Hepatocyte (in vitro differentiated cells): ENCODE data around the gene SLC6A4. TPM values are rescaled to one million over a fixed set of nuclear protein-coding genes. Genes with fewer than 3 reads are reported as not detected.
A peak's percentile ranks its signal among the peaks of the same experiment; 100 is the strongest.

ENCODE experiments used
- DNase-seq: peaks from one replicate; pipeline ENCODE4 v3.0.0-alpha.2; 2016; ENCODE audit warnings: low spot score
- H2AFZ ChIP-seq: fragments of 200-600 bp; sonication (generic); 2 replicates; pipeline ENCODE4 v1.6.0; 2016; ENCODE audit warnings: antibody characterized with exemption, mild to moderate bottlenecking
- H3K27ac ChIP-seq: fragments of 200-600 bp; sonication (generic); 2 replicates; pipeline ENCODE4 v1.5.1; 2016; ENCODE audit warnings: mild to moderate bottlenecking
- H3K27me3 ChIP-seq: fragments of 200-600 bp; sonication (generic); 2 replicates; pipeline ENCODE4 v1.6.1; 2016
- H3K36me3 ChIP-seq: fragments of 200-600 bp; sonication (generic); replicated peaks from 2 replicates; pipeline ENCODE4 v1.5.1; 2016; ENCODE audit warnings: low read depth; ENCODE audit not compliant: insufficient read depth
- H3K4me1 ChIP-seq: fragments of 200-600 bp; sonication (generic); 2 replicates; pipeline ENCODE4 v1.5.1; 2016; ENCODE audit warnings: mild to moderate bottlenecking, moderate library complexity; ENCODE audit not compliant: insufficient read depth
- H3K4me2 ChIP-seq: fragments of 200-600 bp; sonication (generic); 2 replicates; pipeline ENCODE4 v1.6.0; 2016
- H3K4me3 ChIP-seq: fragments of 200-600 bp; sonication (generic); 2 replicates; pipeline ENCODE4 v1.5.1; 2016; ENCODE audit warnings: mild to moderate bottlenecking
- H3K79me2 ChIP-seq: fragments of 200-600 bp; sonication (generic); 2 replicates; pipeline ENCODE4 v1.6.0; 2017; ENCODE audit warnings: mild to moderate bottlenecking
- H3K9me2 ChIP-seq: fragments of 200-600 bp; sonication (generic); replicated peaks from 2 replicates; pipeline ENCODE4 v1.6.0; 2017; ENCODE audit warnings: mild to moderate bottlenecking; ENCODE audit not compliant: insufficient read depth
- H3K9me3 ChIP-seq: fragments of 200-600 bp; sonication (generic); 2 replicates; pipeline ENCODE4 v1.5.1; 2016; ENCODE audit warnings: low read depth, mild to moderate bottlenecking
- H4K20me1 ChIP-seq: fragments of 200-600 bp; sonication (generic); 2 replicates; pipeline ENCODE4 v1.6.0; 2016; ENCODE audit warnings: mild to moderate bottlenecking; ENCODE audit not compliant: insufficient read depth, poor library complexity, severe bottlenecking
- CTCF ChIP-seq: fragments of 200-600 bp; sonication (generic); IDR thresholded peaks from 2 replicates; pipeline ENCODE4 v1.5.1; 2016; ENCODE audit warnings: antibody characterized with exemption, mild to moderate bottlenecking; ENCODE audit not compliant: poor library complexity
- EZH2 ChIP-seq: fragments of 200-600 bp; sonication (generic); IDR thresholded peaks from 2 replicates; pipeline ENCODE4 v1.6.1; 2016; ENCODE audit warnings: antibody characterized with exemption, mild to moderate bottlenecking, borderline replicate concordance
- EZH2phosphoT487 ChIP-seq: fragments of 200-600 bp; sonication (generic); IDR thresholded peaks from one replicate; pipeline ENCODE4 v1.6.1; 2018; ENCODE audit warnings: antibody characterized with exemption, mild to moderate bottlenecking, low read depth, moderate library complexity; ENCODE audit not compliant: unreplicated experiment, severe bottlenecking
- WGBS: methylation state at CpG from one replicate; pipeline ENCODE4 v1.1.6; 2016; ENCODE audit warnings: low lambda C conversion rate; ENCODE audit errors: missing lambda C conversion rate; 5-methylcytosine and 5-hydroxymethylcytosine counted together
- polyA plus RNA-seq: library from polyadenylated mRNA; unstranded; fragments of >200 nt; fragmentation: Nextera tagmentation; extraction: Ambion mirVana; gene quantifications from 2 replicates; pipeline ENCODE4 v1.2.1, GENCODE V29; 2016
- total RNA-seq: library from RNA; depleted of rRNA; stranded (reverse); fragments of >200 nt; gene quantifications from 2 replicates; pipeline ENCODE4 v1.2.3, GENCODE V29; 2014

Gene SLC6A4
- total and polyA plus RNA-seq, 2 experiments from 2014 or later, result 2.0 to 2.6 TPM

GRCh38 chr17:30229012-30229411 lies 6.5 kb downstream of the SLC6A4 start:
- no peaks in the 10 kb centered on the region for H3K36me3 ChIP-seq
- no peak overlapping the region for H3K4me3 ChIP-seq
- no peak overlapping the region for H3K4me2 ChIP-seq
- WGBS, result 76% methylated on average over 7 of the region's 7 CpGs
- H4K20me1 ChIP-seq, result no peaks in the 10 kb centered on the region
- H3K27me3 ChIP-seq, result peaks cover 16% of the 10 kb centered on the region
- H3K79me2 ChIP-seq, result no peaks in the 10 kb centered on the region
- H3K27ac ChIP-seq, result no peak overlapping the region
- DNase-seq, result no peak
- no peaks in the 10 kb centered on the region for H3K9me2 ChIP-seq
- no peak for TF ChIP-seq EZH2
- H3K9me3 ChIP-seq, result no peaks in the 10 kb centered on the region
- H2AFZ ChIP-seq, result no peak overlapping the region
- H3K4me1 ChIP-seq, result no peaks in the 10 kb centered on the region

- H3K4me1 ChIP-seq, result peaks cover 9% of the 10 kb centered on the region
- TF ChIP-seq CTCF (no peak), EZH2phosphoT487 (no peak), EZH2 (no peak)
- no peaks in the 10 kb centered on the region for H3K36me3 ChIP-seq
- no peaks in the 10 kb centered on the region for H3K9me3 ChIP-seq
- no peak overlapping the region for H2AFZ ChIP-seq
- H4K20me1 ChIP-seq, result no peaks in the 10 kb centered on the region
- WGBS, result 88% methylated on average over 3 of the region's 3 CpGs
- H3K4me2 ChIP-seq, result no peak overlapping the region
- no peaks in the 10 kb centered on the region for H3K79me2 ChIP-seq
- peaks cover 9% of the 10 kb centered on the region for H3K27me3 ChIP-seq
- H3K27ac ChIP-seq, result no peak overlapping the region
- H3K9me2 ChIP-seq, result no peaks in the 10 kb centered on the region
- DNase-seq, result no peak
- no peak overlapping the region for H3K4me3 ChIP-seq
These were observed 7.5 kb downstream of the SLC6A4 start for GRCh38 chr17:30228011-30228410.

- Histone ChIP-seq H3K4me1 (peaks cover 16% of the 10 kb centered on the region), H3K9me3 (no peaks in the 10 kb centered on the region), H3K27ac (no peak overlapping the region), H3K27me3 (no peaks in the 10 kb centered on the region), H3K79me2 (no peaks in the 10 kb centered on the region), H4K20me1 (no peaks in the 10 kb centered on the region), H3K4me3 (no peak overlapping the region), H3K4me2 (no peak overlapping the region), H2AFZ (no peak overlapping the region), H3K9me2 (no peaks in the 10 kb centered on the region), H3K36me3 (no peaks in the 10 kb centered on the region)
- TF ChIP-seq EZH2 (no peak), EZH2phosphoT487 (no peak), CTCF (no peak)
- DNase-seq, result peak; percentile 5
- 87% methylated on average over 10 of the region's 10 CpGs for WGBS
These were observed 8.6 kb downstream of the SLC6A4 start for GRCh38 chr17:30226878-30227277.

GRCh38 chr17:30225919-30226553 lies 9.5 kb downstream of the SLC6A4 start:
- Histone ChIP-seq H3K4me3 (no peak overlapping the region), H3K27me3 (no peaks in the 10 kb centered on the region), H3K9me2 (no peaks in the 10 kb centered on the region), H3K4me2 (no peak overlapping the region), H3K27ac (peak overlapping the region; percentile 40), H4K20me1 (no peaks in the 10 kb centered on the region), H2AFZ (no peak overlapping the region), H3K79me2 (no peaks in the 10 kb centered on the region), H3K36me3 (no peaks in the 10 kb centered on the region), H3K9me3 (no peaks in the 10 kb centered on the region), H3K4me1 (peaks cover 16% of the 10 kb centered on the region)
- TF ChIP-seq EZH2, result no peak
- TF ChIP-seq EZH2phosphoT487, result no peak
- TF ChIP-seq CTCF, result no peak
- DNase-seq, result peak; percentile 62
- 55% methylated on average over 15 of the region's 15 CpGs for WGBS
